Measurements from ENCODE around the gene PRMT5. TPM values are rescaled to one million over a fixed set of nuclear protein-coding genes. Genes with fewer than 3 reads are reported as not detected.

The PRMT5 gene
- total RNA-seq, 1 donor from 2014 or later, result 89.8 TPM

GRCh38 chr14:22887260-22887989, 41.8 kb downstream of the PRMT5 start:
- H3K4me1 Mint-ChIP-seq, result peaks cover 55% of the 10 kb centered on the region
- TF ChIP-seq CTCF (IDR thresholded peaks at IDR 0.05; ENCODE audit: unreplicated experiment), result no peak
- peak in 1 of 2 experiments; percentile 60 for DNase-seq (ENCODE audit: low spot score in 2 of 2, unreplicated experiment in 2 of 2)
- H3K9me3 Mint-ChIP-seq, result no peaks in the 10 kb centered on the region
- H3K27me3 Mint-ChIP-seq (ENCODE audit: low read depth), result no peaks in the 10 kb centered on the region
- H3K4me3 Mint-ChIP-seq, result peak overlapping the region; percentile 91
- no peaks in the 10 kb centered on the region for H3K36me3 Mint-ChIP-seq
- H3K27ac Mint-ChIP-seq, result peak overlapping the region; percentile 98

GRCh38 chr14:22886500-22887259, 42.5 kb downstream of the PRMT5 start:
- Mint-ChIP-seq H3K4me3 (peak overlapping the region; percentile 91), H3K27me3 (ENCODE audit: low read depth) (no peaks in the 10 kb centered on the region), H3K9me3 (no peaks in the 10 kb centered on the region), H3K27ac (peak overlapping the region; percentile 98), H3K4me1 (peaks cover 60% of the 10 kb centered on the region), H3K36me3 (no peaks in the 10 kb centered on the region)
- peak; percentile 42 to 61 for DNase-seq (ENCODE audit: low spot score in 2 of 2, unreplicated experiment in 2 of 2)
- TF ChIP-seq CTCF (IDR thresholded peaks at IDR 0.05; ENCODE audit: unreplicated experiment), result no peak

- peak overlapping the region; percentile 91 for H3K4me3 Mint-ChIP-seq
- no peak for TF ChIP-seq CTCF (IDR thresholded peaks at IDR 0.05; ENCODE audit: unreplicated experiment)
- no peak for DNase-seq (ENCODE audit: low spot score in 2 of 2, unreplicated experiment in 2 of 2)
- peaks cover 61% of the 10 kb centered on the region for H3K4me1 Mint-ChIP-seq
- H3K9me3 Mint-ChIP-seq, result no peaks in the 10 kb centered on the region
- H3K27ac Mint-ChIP-seq, result peak overlapping the region; percentile 89
- H3K36me3 Mint-ChIP-seq, result no peaks in the 10 kb centered on the region
- H3K27me3 Mint-ChIP-seq (ENCODE audit: low read depth), result no peaks in the 10 kb centered on the region
These were observed 43.2 kb downstream of the PRMT5 start for GRCh38 chr14:22885975-22886374.

- Mint-ChIP-seq H3K9me3 (no peaks in the 10 kb centered on the region), H3K4me3 (peak overlapping the region; percentile 26), H3K27me3 (ENCODE audit: low read depth) (no peaks in the 10 kb centered on the region), H3K36me3 (no peaks in the 10 kb centered on the region), H3K4me1 (peaks cover 56% of the 10 kb centered on the region), H3K27ac (peak overlapping the region; percentile 40)
- DNase-seq (ENCODE audit: low spot score in 2 of 2, unreplicated experiment in 2 of 2), result no peak
- TF ChIP-seq CTCF (IDR thresholded peaks at IDR 0.05; ENCODE audit: unreplicated experiment), result no peak
These were observed 44.2 kb downstream of the PRMT5 start for GRCh38 chr14:22884738-22885523.

GRCh38 chr14:22884076-22884737, 45.0 kb downstream of the PRMT5 start:
- Mint-ChIP-seq H3K27me3 (ENCODE audit: low read depth) (no peaks in the 10 kb centered on the region), H3K36me3 (peaks cover 2% of the 10 kb centered on the region), H3K4me1 (peaks cover 53% of the 10 kb centered on the region), H3K27ac (peak overlapping the region; percentile 70), H3K4me3 (peak overlapping the region; percentile 68), H3K9me3 (no peaks in the 10 kb centered on the region)
- no peak for DNase-seq (ENCODE audit: low spot score in 2 of 2, unreplicated experiment in 2 of 2)
- no peak for TF ChIP-seq CTCF (IDR thresholded peaks at IDR 0.05; ENCODE audit: unreplicated experiment)
